KMS-11 (cell line): ENCODE results near the gene PTPRN2.

Experiments
- H2AFZ ChIP-seq: fragments of 200-600 bp; sonication (generic); 2 replicates; pipeline ENCODE4 v1.6.1; 2016; ENCODE audit warnings: antibody characterized with exemption, mixed run types, low read depth
- H3K27ac ChIP-seq: fragments of 200-600 bp; sonication (generic); 2 replicates; pipeline ENCODE4 v1.6.1; 2016; ENCODE audit warnings: mild to moderate bottlenecking, mixed run types
- H3K27me3 ChIP-seq: fragments of 200-600 bp; sonication (generic); 2 replicates; pipeline ENCODE4 v1.6.1; 2017; ENCODE audit warnings: mild to moderate bottlenecking, low read depth, mixed run types, moderate library complexity; ENCODE audit not compliant: insufficient read depth
- H3K36me3 ChIP-seq: fragments of 200-600 bp; sonication (generic); 2 replicates; pipeline ENCODE4 v1.6.1; 2017; ENCODE audit warnings: mild to moderate bottlenecking, mixed run types; ENCODE audit not compliant: insufficient read depth
- H3K4me1 ChIP-seq: fragments of 200-600 bp; sonication (generic); 2 replicates; pipeline ENCODE4 v1.6.1; 2016; ENCODE audit warnings: mild to moderate bottlenecking, low read depth, mixed run types; ENCODE audit not compliant: poor library complexity, severe bottlenecking
- H3K4me2 ChIP-seq: fragments of 200-600 bp; sonication (generic); 2 replicates; pipeline ENCODE4 v1.7.0; 2016; ENCODE audit warnings: mild to moderate bottlenecking, mixed run types
- H3K4me3 ChIP-seq: fragments of 200-600 bp; sonication (generic); IDR thresholded peaks from 2 replicates; pipeline ENCODE4 v1.6.1; 2017; ENCODE audit warnings: low read depth, low read length, mixed read lengths; ENCODE audit not compliant: insufficient read depth
- H3K79me2 ChIP-seq: fragments of 200-600 bp; sonication (generic); 2 replicates; pipeline ENCODE4 v1.6.1; 2016; ENCODE audit warnings: low read depth, mixed run types; ENCODE audit not compliant: insufficient read depth
- H3K9ac ChIP-seq: fragments of 200-600 bp; sonication (generic); 2 replicates; pipeline ENCODE4 v1.6.1; 2016; ENCODE audit warnings: mild to moderate bottlenecking, mixed run types
- H4K20me1 ChIP-seq: fragments of 200-600 bp; sonication (generic); 2 replicates; pipeline ENCODE4 v1.6.1; 2016; ENCODE audit warnings: mild to moderate bottlenecking, mixed run types; ENCODE audit not compliant: insufficient read depth
- CTCF ChIP-seq: fragments of 200-600 bp; sonication (generic); conservative IDR thresholded peaks from 2 replicates; pipeline ENCODE4 v1.6.1; 2017; ENCODE audit warnings: low read depth, mild to moderate bottlenecking, antibody characterized with exemption, low read length, moderate library complexity, mixed read lengths

PTPRN2 gene

GRCh38 chr7:158261362-158262235 lies 326.0 kb downstream of the PTPRN2 start:
- Histone ChIP-seq H3K4me2 (no peak overlapping the region), H3K27ac (no peak overlapping the region), H3K4me3 (no peak overlapping the region), H3K4me1 (no peaks in the 10 kb centered on the region), H3K27me3 (0 out of 2 replicates have a peak, but pooled peaks cover 2% of the 10 kb centered on the region), H3K9ac (no peak overlapping the region), H3K36me3 (no peaks in the 10 kb centered on the region), H3K79me2 (no peaks in the 10 kb centered on the region), H2AFZ (no peak overlapping the region), H4K20me1 (no peaks in the 10 kb centered on the region)
- TF ChIP-seq CTCF: no peak

GRCh38 chr7:158260567-158261361 lies 326.9 kb downstream of the PTPRN2 start:
- H2AFZ ChIP-seq: no peak overlapping the region
- no peak overlapping the region for H3K27ac ChIP-seq
- 0 out of 2 replicates have a peak, but pooled peaks cover 2% of the 10 kb centered on the region for H3K27me3 ChIP-seq
- H3K4me2 ChIP-seq: no peak overlapping the region
- no peak overlapping the region for H3K9ac ChIP-seq
- no peaks in the 10 kb centered on the region for H3K4me1 ChIP-seq
- H3K79me2 ChIP-seq: no peaks in the 10 kb centered on the region
- no peak overlapping the region for H3K4me3 ChIP-seq
- no peaks in the 10 kb centered on the region for H4K20me1 ChIP-seq
- no peaks in the 10 kb centered on the region for H3K36me3 ChIP-seq
- no peak for TF ChIP-seq CTCF

GRCh38 chr7:158259671-158260418 lies 327.8 kb downstream of the PTPRN2 start:
- Histone ChIP-seq H3K4me3 (no peak overlapping the region), H3K4me2 (no peak overlapping the region), H3K36me3 (no peaks in the 10 kb centered on the region)

More at GRCh38 chr7:158259671-158260418, 327.8 kb downstream of the PTPRN2 start:
- Histone ChIP-seq H3K27me3 (peaks cover 3% of the 10 kb centered on the region; the same call in 1 of the 2 replicates), H3K27ac (no peak overlapping the region), H3K79me2 (no peaks in the 10 kb centered on the region), H3K9ac (no peak overlapping the region), H4K20me1 (no peaks in the 10 kb centered on the region), H2AFZ (no peak overlapping the region), H3K4me1 (no peaks in the 10 kb centered on the region)
- no peak for TF ChIP-seq CTCF
